ENCODE data around the gene ZNF423. TPM values are rescaled to one million over a fixed set of nuclear protein-coding genes. Genes with fewer than 3 reads are reported as not detected.
"Not testable (repeated sequence)": the region's sequence is repeated elsewhere in the genome, so short reads cannot be mapped to it uniquely, and the experiment has no call there.

Gene ZNF423
- total and polyA plus RNA-seq, 4 donors: 16.9 to 43.0 (median 34.4) TPM

DNA sequence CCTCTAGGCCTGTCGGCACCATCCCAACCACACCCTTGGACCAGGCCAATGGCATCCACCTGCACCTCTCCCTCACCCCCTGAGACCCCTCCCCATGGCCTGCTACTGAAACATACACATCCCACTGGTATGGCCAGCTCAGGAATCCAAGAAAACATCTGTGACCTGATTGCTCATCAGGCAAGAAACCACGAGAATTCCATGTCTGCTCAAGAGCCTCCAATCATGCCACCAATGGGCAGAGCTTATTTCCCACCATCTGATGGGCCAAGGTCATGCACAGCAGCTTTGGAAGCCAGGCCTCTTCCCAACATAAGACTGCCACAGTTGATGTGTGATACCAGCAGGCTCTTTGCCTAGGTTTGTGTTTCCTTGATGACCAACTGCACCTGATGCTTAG lies 292.2 kb downstream of the ZNF423 start:
- Histone ChIP-seq H3K4me1 (ENCODE audit: control insufficient read depth, insufficient read depth, low read length) (peaks cover 40% of the 10 kb centered on the region), H3K9me3 (ENCODE audit: control insufficient read depth, insufficient read depth, low read length) (no peaks in the 10 kb centered on the region), H3K27ac (ENCODE audit: low read depth, low read length) (no peak overlapping the region), H3K4me3 (ENCODE audit: low read depth, low read length) (no peak overlapping the region), H3K36me3 (ENCODE audit: control insufficient read depth, insufficient read depth, low read length) (no peaks in the 10 kb centered on the region), H3K27me3 (ENCODE audit: control insufficient read depth, insufficient read depth, low read length) (no peaks in the 10 kb centered on the region)
- WGBS (ENCODE audit: insufficient coverage): 96% methylated on average over 2 of the region's 2 CpGs
- DNase-seq (ENCODE audit: low read depth in 4 of 6, low spot score in 6 of 6): no peak

DNA sequence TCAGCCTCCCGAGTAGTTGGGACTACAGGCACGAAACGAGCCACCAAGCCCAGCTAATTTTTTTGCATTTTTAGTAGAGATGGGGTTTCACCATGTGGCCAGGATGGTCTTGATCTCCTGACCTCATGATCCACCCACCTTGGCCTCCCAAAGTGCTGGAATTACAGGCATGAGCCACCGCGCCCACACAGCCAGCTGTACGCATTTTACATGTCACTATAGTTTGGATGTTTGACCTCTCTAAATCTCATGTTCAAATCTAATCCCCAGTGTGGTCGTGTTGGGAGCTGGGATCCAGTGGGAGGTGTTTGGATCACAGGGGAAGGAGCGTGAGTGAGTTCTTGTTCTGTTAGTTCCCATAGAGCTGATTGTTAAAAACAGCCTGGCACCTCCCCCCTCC lies 293.0 kb downstream of the ZNF423 start:
- 80% methylated on average over 1 of the region's 8 CpGs for WGBS (ENCODE audit: insufficient coverage)
- H3K36me3 ChIP-seq (ENCODE audit: control insufficient read depth, insufficient read depth, low read length); H3K27ac ChIP-seq (ENCODE audit: low read depth, low read length); H3K27me3 ChIP-seq (ENCODE audit: control insufficient read depth, insufficient read depth, low read length); H3K9me3 ChIP-seq (ENCODE audit: control insufficient read depth, insufficient read depth, low read length); DNase-seq (ENCODE audit: low read depth in 4 of 6, low spot score in 6 of 6); H3K4me3 ChIP-seq (ENCODE audit: low read depth, low read length): not testable (repeated sequence)
- H3K4me1 ChIP-seq (ENCODE audit: control insufficient read depth, insufficient read depth, low read length): peaks cover 47% of the 10 kb centered on the region

DNA sequence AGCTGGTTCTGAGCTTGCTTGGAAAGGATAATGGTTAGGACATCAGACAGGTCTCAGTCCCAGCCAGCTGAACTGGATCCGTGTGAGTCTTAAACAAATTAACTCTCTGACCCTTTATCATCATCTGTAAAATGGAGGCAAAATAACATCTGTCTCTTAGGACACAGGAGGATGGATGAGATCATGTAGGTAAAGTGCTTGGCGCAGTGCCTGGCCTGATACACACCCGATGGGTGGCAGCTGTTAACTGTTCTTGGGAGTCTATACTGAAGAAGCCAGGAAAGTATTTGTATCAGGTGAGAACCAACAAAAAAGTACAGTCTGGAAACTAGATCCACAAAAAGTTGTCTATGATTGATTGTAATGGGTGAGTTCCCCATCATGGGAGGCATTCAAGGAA lies 293.7 kb downstream of the ZNF423 start:
- WGBS (ENCODE audit: insufficient coverage): 88% methylated on average over 2 of the region's 3 CpGs
- no peak overlapping the region for H3K27ac ChIP-seq (ENCODE audit: low read depth, low read length)
- H3K4me1 ChIP-seq (ENCODE audit: control insufficient read depth, insufficient read depth, low read length): peaks cover 54% of the 10 kb centered on the region
- DNase-seq (ENCODE audit: low read depth in 4 of 6, low spot score in 6 of 6): no peak
- no peaks in the 10 kb centered on the region for H3K9me3 ChIP-seq (ENCODE audit: control insufficient read depth, insufficient read depth, low read length)
- H3K27me3 ChIP-seq (ENCODE audit: control insufficient read depth, insufficient read depth, low read length): no peaks in the 10 kb centered on the region
- H3K36me3 ChIP-seq (ENCODE audit: control insufficient read depth, insufficient read depth, low read length): no peaks in the 10 kb centered on the region
- no peak overlapping the region for H3K4me3 ChIP-seq (ENCODE audit: low read depth, low read length)

DNA sequence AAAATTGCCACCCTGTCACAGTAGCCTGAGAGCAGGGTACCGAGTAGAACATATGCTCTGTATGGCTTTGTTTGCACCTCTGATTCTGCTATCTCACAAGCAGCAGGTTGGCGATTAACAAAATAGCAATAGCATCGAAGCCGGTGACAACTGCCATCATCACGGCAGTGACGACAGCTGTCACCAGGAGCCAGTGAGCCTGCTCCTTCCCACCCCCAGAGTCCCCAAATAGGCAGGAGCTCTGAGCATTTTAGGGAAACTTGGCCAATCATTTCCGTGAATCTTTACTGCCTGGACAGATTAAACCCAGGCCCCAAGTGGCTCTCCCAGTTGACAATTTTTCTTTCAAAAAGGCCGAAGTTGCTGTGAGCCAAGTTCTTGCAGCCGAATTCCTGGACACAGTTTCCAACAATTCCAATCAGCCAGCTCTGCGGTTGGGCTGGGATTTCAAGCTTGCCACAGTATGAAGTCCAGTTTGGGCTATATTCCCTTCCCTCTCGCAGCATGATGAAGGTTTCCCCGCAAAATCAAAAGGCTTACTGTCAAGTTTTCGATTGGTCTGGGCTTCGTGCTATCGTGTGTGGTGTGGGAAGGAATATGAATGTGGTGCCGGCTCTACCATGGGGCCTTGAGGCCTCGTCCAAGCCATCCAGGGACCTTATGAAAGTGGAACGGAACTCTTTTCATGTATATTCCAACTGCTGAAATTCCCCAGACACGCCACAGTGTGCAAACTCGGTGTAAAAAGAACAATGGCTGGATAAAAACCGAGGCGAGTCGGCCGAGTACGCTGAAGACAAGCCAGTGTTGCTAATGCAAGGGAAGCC lies 295.7 kb downstream of the ZNF423 start:
- Histone ChIP-seq H3K36me3 (ENCODE audit: control insufficient read depth, insufficient read depth, low read length) (no peaks in the 10 kb centered on the region), H3K9me3 (ENCODE audit: control insufficient read depth, insufficient read depth, low read length) (no peaks in the 10 kb centered on the region), H3K27ac (ENCODE audit: low read depth, low read length) (peak overlapping the region; percentile 35), H3K27me3 (ENCODE audit: control insufficient read depth, insufficient read depth, low read length) (no peaks in the 10 kb centered on the region), H3K4me1 (ENCODE audit: control insufficient read depth, insufficient read depth, low read length) (peaks cover 55% of the 10 kb centered on the region), H3K4me3 (ENCODE audit: low read depth, low read length) (no peak overlapping the region)
- WGBS (ENCODE audit: insufficient coverage): 63% methylated on average over 21 of the region's 25 CpGs
- peak in 2 of 6 donors; percentile 48 to 77 for DNase-seq (ENCODE audit: low read depth in 4 of 6, low spot score in 6 of 6)

DNA sequence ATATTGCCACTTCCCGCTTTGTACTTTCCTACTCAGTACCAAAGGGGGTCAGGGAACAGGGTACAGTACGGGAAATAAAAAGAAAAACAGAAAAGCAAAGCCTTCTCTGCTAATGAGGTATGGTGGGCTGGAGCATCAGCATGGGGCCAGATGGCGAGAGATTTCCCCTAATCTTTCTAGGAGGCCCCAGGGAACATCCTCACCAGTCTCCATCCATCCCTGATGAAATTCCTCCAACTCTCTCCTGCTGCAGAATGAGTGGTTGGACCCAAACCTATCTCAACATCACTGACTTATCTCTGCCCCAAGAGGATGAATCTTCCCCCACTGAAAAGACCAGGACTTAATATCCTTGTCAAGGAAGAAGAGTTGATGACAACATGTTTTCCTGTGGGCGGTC lies 296.7 kb downstream of the ZNF423 start:
- 92% methylated on average over 1 of the region's 4 CpGs for WGBS (ENCODE audit: insufficient coverage)
- DNase-seq (ENCODE audit: low read depth in 4 of 6, low spot score in 6 of 6): no peak
- Histone ChIP-seq H3K27ac (ENCODE audit: low read depth, low read length) (no peak overlapping the region), H3K4me3 (ENCODE audit: low read depth, low read length) (no peak overlapping the region), H3K9me3 (ENCODE audit: control insufficient read depth, insufficient read depth, low read length) (no peaks in the 10 kb centered on the region), H3K27me3 (ENCODE audit: control insufficient read depth, insufficient read depth, low read length) (no peaks in the 10 kb centered on the region), H3K4me1 (ENCODE audit: control insufficient read depth, insufficient read depth, low read length) (peaks cover 46% of the 10 kb centered on the region), H3K36me3 (ENCODE audit: control insufficient read depth, insufficient read depth, low read length) (no peaks in the 10 kb centered on the region)

DNA sequence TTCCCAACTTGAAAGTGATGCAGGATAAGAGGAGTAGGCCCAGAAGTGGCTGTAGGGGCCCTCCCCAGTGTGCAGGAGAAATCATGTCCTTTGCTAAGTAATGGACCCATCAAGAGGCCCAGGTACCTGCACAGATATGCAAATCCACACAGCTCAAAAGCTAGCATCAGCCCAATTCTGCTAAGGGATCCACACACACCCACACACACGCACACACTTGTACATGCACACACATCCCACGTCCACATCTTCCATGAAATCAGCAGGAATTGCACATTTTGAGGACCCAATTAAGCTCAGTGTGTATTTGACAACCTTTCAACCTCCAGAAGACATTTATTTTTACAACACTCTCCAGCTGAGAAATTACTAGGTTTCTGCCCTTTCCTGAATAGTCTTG lies 297.5 kb downstream of the ZNF423 start:
- H3K27ac ChIP-seq (ENCODE audit: low read depth, low read length): no peak overlapping the region
- peaks cover 44% of the 10 kb centered on the region for H3K4me1 ChIP-seq (ENCODE audit: control insufficient read depth, insufficient read depth, low read length)
- no peaks in the 10 kb centered on the region for H3K9me3 ChIP-seq (ENCODE audit: control insufficient read depth, insufficient read depth, low read length)
- no peaks in the 10 kb centered on the region for H3K36me3 ChIP-seq (ENCODE audit: control insufficient read depth, insufficient read depth, low read length)
- no peaks in the 10 kb centered on the region for H3K27me3 ChIP-seq (ENCODE audit: control insufficient read depth, insufficient read depth, low read length)
- H3K4me3 ChIP-seq (ENCODE audit: low read depth, low read length): no peak overlapping the region
- WGBS (ENCODE audit: insufficient coverage): 91% methylated on average over 2 of the region's 2 CpGs
- DNase-seq (ENCODE audit: low read depth in 4 of 6, low spot score in 6 of 6): no peak

DNA sequence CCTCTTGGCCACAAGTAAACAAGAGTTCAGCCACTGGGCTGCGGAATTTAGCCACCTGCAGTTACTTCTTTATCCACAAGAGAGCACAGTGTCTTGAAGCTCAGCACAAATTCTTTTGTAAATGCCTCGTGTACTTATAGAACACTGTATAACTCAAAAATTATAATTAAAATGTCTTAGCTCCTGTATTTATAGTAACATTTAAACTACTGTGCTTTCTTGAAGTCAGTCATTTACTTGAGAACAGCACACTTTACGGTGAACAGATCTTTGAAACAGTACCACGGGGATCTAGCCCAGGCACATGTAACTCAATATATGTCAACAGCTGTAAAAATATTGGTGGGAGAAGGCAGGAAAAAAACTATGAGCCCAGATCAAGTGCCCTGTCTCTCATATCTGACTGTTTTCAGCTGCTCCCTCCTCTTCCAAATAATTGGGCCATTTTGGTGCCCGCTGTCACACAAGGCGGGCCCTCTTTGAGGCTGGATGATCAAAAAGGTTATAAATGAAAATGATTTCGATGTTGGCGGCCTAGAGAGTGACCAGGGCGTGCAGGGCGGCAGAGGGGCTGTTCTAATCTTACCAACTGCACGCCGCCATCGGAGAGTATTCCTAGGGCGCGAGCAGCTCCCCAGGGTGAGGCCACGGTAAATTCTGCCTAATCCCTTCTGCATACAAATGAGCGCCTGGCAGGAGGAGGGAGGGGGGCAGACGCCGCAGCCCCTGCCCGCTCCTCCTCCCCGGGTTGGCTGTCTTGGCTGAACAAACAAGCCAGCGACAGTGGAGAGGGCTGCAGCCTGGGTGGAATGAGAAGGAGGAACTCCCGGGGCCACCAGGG lies 299.1 kb downstream of the ZNF423 start:
- H3K4me3 ChIP-seq (ENCODE audit: low read depth, low read length): peak overlapping the region; percentile 4
- H3K27me3 ChIP-seq (ENCODE audit: control insufficient read depth, insufficient read depth, low read length): no peaks in the 10 kb centered on the region
- H3K27ac ChIP-seq (ENCODE audit: low read depth, low read length): peak overlapping the region; percentile 48
- no peaks in the 10 kb centered on the region for H3K36me3 ChIP-seq (ENCODE audit: control insufficient read depth, insufficient read depth, low read length)
- H3K4me1 ChIP-seq (ENCODE audit: control insufficient read depth, insufficient read depth, low read length): peaks cover 49% of the 10 kb centered on the region
- DNase-seq (ENCODE audit: low read depth in 4 of 6, low spot score in 6 of 6): peak in 3 of 6 donors; percentile 27 to 86 (median 84)
- WGBS (ENCODE audit: insufficient coverage): 18% methylated on average over 18 of the region's 23 CpGs
- no peaks in the 10 kb centered on the region for H3K9me3 ChIP-seq (ENCODE audit: control insufficient read depth, insufficient read depth, low read length)

DNA sequence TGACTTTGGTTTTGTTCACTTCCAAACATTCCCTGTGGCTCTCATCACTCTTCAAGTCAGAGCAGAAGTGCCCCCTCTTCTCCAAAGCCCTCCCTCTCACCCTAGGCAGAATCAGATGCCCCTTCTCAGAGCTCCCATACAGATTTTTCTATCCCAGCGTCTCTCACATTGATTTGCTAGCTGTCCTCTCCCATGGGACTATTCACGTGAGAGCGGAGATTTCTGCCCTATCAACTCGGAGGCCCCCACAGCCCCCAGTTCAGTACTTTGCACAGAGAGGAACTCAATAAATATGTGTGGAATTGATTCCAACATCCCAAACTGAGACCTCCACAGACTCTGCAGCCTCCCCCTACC lies 299.7 kb downstream of the ZNF423 start:
- Histone ChIP-seq H3K27me3 (ENCODE audit: control insufficient read depth, insufficient read depth, low read length) (no peaks in the 10 kb centered on the region), H3K27ac (ENCODE audit: low read depth, low read length) (no peak overlapping the region), H3K4me3 (ENCODE audit: low read depth, low read length) (no peak overlapping the region), H3K36me3 (ENCODE audit: control insufficient read depth, insufficient read depth, low read length) (no peaks in the 10 kb centered on the region), H3K9me3 (ENCODE audit: control insufficient read depth, insufficient read depth, low read length) (no peaks in the 10 kb centered on the region), H3K4me1 (ENCODE audit: control insufficient read depth, insufficient read depth, low read length) (peaks cover 55% of the 10 kb centered on the region)
- no CpG with 5 or more reads among the region's 4 CpGs for WGBS (ENCODE audit: insufficient coverage)
- no peak for DNase-seq (ENCODE audit: low read depth in 4 of 6, low spot score in 6 of 6)

DNA sequence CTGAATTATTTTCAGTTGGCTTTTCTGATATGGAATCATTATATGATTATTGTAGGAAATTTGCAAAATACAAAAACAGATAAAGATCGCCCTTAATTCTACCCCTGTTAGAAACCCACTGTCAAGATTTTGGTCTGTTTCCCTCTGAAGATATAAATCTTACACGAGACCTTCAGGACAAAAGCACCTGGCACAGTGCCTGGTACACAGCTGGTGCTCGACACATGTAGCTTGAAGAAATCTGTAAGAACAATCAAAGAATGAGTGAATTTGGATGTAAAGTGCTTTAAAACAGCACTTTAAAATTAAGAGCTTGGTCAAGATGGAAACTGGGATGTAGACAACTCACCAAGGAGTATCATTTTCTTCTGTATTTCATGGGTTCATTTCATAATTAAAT lies 301.2 kb downstream of the ZNF423 start:
- WGBS (ENCODE audit: insufficient coverage): 0% methylated on average over 1 of the region's 3 CpGs

More for the DNA sequence above, 301.2 kb downstream of the ZNF423 start:
- no peak overlapping the region for H3K4me3 ChIP-seq (ENCODE audit: low read depth, low read length)
- no peaks in the 10 kb centered on the region for H3K9me3 ChIP-seq (ENCODE audit: control insufficient read depth, insufficient read depth, low read length)
- no peaks in the 10 kb centered on the region for H3K36me3 ChIP-seq (ENCODE audit: control insufficient read depth, insufficient read depth, low read length)
- peak in 1 of 6 donors; percentile 54 for DNase-seq (ENCODE audit: low read depth in 4 of 6, low spot score in 6 of 6)
- H3K27me3 ChIP-seq (ENCODE audit: control insufficient read depth, insufficient read depth, low read length): no peaks in the 10 kb centered on the region
- H3K27ac ChIP-seq (ENCODE audit: low read depth, low read length): no peak overlapping the region
- H3K4me1 ChIP-seq (ENCODE audit: control insufficient read depth, insufficient read depth, low read length): peaks cover 53% of the 10 kb centered on the region
